ENCODE data around the gene WNT3. TPM values are rescaled to one million over a fixed set of nuclear protein-coding genes. Genes with fewer than 3 reads are reported as not detected.

The WNT3 gene
- total and polyA plus RNA-seq, 2 experiments from 2014 or later: 2.1 to 3.0 TPM

DNA sequence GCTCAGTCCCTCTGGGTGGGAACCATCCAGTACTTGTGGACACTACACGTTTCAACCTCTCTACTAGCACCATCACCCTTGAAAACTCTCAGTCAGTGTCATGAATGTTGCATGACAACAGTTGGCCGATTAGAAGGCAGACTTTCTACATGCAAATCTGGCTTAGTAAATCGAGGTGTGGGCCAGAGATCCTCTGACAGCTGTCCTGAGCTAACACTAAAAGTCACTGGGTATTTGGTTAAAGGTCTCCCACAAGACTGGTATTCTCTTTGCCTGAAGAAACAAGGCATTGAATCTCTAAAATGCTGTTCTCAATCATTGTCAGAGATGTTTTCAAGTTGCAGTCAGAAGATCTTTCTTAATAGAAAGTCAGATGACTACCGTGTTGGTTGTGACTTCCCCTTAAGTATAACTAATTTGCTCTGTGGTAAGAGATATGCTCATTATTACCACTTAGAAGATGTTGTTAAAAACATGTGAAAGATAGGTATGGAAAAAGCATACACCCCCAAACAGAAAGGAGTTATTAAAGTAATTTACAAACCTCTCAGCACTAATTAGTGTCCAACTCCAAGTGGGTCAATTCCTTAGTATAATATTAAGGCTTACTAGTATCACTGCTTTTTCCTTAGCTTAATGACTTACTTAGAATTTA, 62.3 kb downstream of the WNT3 start:
- no peak for DNase-seq
- no peak overlapping the region for H3K4me3 ChIP-seq
- no peak overlapping the region for H2AFZ ChIP-seq
- H3K79me2 ChIP-seq (ENCODE audit: insufficient read depth): no peaks in the 10 kb centered on the region
- peaks cover 27% of the 10 kb centered on the region for H3K4me1 ChIP-seq (ENCODE audit: insufficient read depth)
- H3F3A ChIP-seq (ENCODE audit: insufficient read depth): peaks cover 14% of the 10 kb centered on the region; the same call in 1 of the 2 replicates
- peaks cover 15% of the 10 kb centered on the region; the same call in 1 of the 2 replicates for H3K36me3 ChIP-seq (ENCODE audit: low read depth)
- 91 to 95% methylated on average over 4 of the region's 4 CpGs for WGBS, 2 experiments (ENCODE audit: low coverage in 1 of 2, low lambda C conversion rate in 2 of 2, missing lambda C conversion rate in 2 of 2)
- in situ Hi-C loops (cut with MboI): loop anchor here (5.0 kb wide), 1 partner anchor 51 kb away; no protein-coding TSS in a partner anchor
- no peaks in the 10 kb centered on the region for H3K9me2 ChIP-seq (ENCODE audit: insufficient read depth)
- no peak overlapping the region for H3K4me2 ChIP-seq (ENCODE audit: unreplicated experiment)
- no peak for TF ChIP-seq EZH2phosphoT487 (IDR thresholded peaks at IDR 0.05; ENCODE audit: insufficient read depth, low read depth)
- TF ChIP-seq EZH2 (IDR thresholded peaks at IDR 0.05; ENCODE audit: insufficient read depth, poor library complexity, severe bottlenecking): no peak
- H3K9me3 ChIP-seq (ENCODE audit: low read depth): no peaks in the 10 kb centered on the region
- no peaks in the 10 kb centered on the region for H3K27me3 ChIP-seq (replicated peaks; ENCODE audit: insufficient read depth)
- no peak overlapping the region for H3K27ac ChIP-seq
- H4K20me1 ChIP-seq (ENCODE audit: insufficient read depth): no peaks in the 10 kb centered on the region
- H3K9ac ChIP-seq: no peak overlapping the region

DNA sequence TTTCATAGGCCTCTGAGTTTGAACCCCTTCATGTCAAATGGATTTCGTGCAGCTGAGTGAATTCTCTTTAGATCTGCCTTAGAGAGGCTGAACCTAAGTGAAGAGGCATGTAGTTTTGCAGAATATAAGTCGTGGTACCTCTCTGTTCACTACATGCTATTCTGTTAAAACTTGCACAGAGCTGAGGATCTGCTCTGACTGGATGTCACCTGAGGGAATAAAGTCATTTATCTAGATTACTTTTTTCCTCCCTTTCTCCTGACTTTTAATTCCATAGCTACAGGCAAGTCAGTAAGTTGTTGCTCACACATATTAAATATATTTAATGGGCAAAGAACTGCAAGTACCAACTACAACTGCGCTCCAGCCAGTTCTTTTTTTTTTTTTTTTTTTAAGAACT, 64.7 kb downstream of the WNT3 start:
- Histone ChIP-seq H3K4me2 (ENCODE audit: unreplicated experiment) (no peak overlapping the region), H3K79me2 (ENCODE audit: insufficient read depth) (no peaks in the 10 kb centered on the region), H3K4me1 (ENCODE audit: insufficient read depth) (peaks cover 25% of the 10 kb centered on the region), H3K9me2 (ENCODE audit: insufficient read depth) (no peaks in the 10 kb centered on the region), H3K36me3 (ENCODE audit: low read depth) (peaks cover 15% of the 10 kb centered on the region; the same call in 1 of the 2 replicates), H3K9me3 (ENCODE audit: low read depth) (no peaks in the 10 kb centered on the region), H4K20me1 (ENCODE audit: insufficient read depth) (no peaks in the 10 kb centered on the region), H3K27ac (no peak overlapping the region), H3F3A (ENCODE audit: insufficient read depth) (peaks cover 14% of the 10 kb centered on the region; the same call in 1 of the 2 replicates), H3K27me3 (replicated peaks; ENCODE audit: insufficient read depth) (no peaks in the 10 kb centered on the region), H2AFZ (no peak overlapping the region), H3K9ac (no peak overlapping the region), H3K4me3 (no peak overlapping the region)
- WGBS, 2 experiments (ENCODE audit: low coverage in 1 of 2, low lambda C conversion rate in 2 of 2, missing lambda C conversion rate in 2 of 2): 82 to 86% methylated on average over 3 of the region's 3 CpGs
- no peak for TF ChIP-seq EZH2 (IDR thresholded peaks at IDR 0.05; ENCODE audit: insufficient read depth, poor library complexity, severe bottlenecking)
- no peak for TF ChIP-seq EZH2phosphoT487 (IDR thresholded peaks at IDR 0.05; ENCODE audit: insufficient read depth, low read depth)
- no peak for DNase-seq
- in situ Hi-C loops (cut with MboI): no loop called here

DNA sequence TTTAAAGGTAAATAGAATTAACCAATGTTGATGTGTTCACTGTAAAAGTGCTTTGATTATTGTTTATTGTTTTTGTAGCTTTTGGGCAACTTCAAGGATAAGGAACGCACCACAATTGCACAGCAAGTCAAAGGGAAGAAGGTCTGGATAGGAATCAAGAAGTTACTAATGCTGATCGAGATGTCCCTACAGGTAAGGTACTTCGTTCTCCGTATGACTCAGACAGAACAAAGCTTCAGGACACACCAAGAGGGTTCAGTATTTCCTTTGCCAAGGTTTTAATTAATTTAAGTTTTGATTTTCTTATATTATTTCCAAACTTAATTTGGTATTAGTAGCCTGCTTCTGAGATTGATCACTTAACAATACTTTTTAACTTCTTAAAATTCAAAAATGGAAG, 67.1 kb downstream of the WNT3 start:
- Histone ChIP-seq H3K9me3 (ENCODE audit: low read depth) (no peaks in the 10 kb centered on the region), H3K9me2 (ENCODE audit: insufficient read depth) (no peaks in the 10 kb centered on the region), H4K20me1 (ENCODE audit: insufficient read depth) (no peaks in the 10 kb centered on the region), H3K4me3 (no peak overlapping the region), H3K9ac (no peak overlapping the region), H2AFZ (no peak overlapping the region), H3K36me3 (ENCODE audit: low read depth) (peaks cover 13% of the 10 kb centered on the region; the same call in 1 of the 2 replicates), H3K27ac (no peak overlapping the region), H3F3A (ENCODE audit: insufficient read depth) (no peaks in the 10 kb centered on the region), H3K4me2 (ENCODE audit: unreplicated experiment) (no peak overlapping the region), H3K4me1 (ENCODE audit: insufficient read depth) (0 out of 2 replicates have a peak, but pooled peaks cover 1% of the 10 kb centered on the region), H3K79me2 (ENCODE audit: insufficient read depth) (no peaks in the 10 kb centered on the region), H3K27me3 (replicated peaks; ENCODE audit: insufficient read depth) (no peaks in the 10 kb centered on the region)
- TF ChIP-seq EZH2 (IDR thresholded peaks at IDR 0.05; ENCODE audit: insufficient read depth, poor library complexity, severe bottlenecking): no peak
- no peak for TF ChIP-seq EZH2phosphoT487 (IDR thresholded peaks at IDR 0.05; ENCODE audit: insufficient read depth, low read depth)
- no peak for DNase-seq
- WGBS, 2 experiments (ENCODE audit: low coverage in 1 of 2, low lambda C conversion rate in 2 of 2, missing lambda C conversion rate in 2 of 2): 98% methylated on average over 4 of the region's 4 CpGs
- in situ Hi-C loops (cut with MboI): no loop called here

DNA sequence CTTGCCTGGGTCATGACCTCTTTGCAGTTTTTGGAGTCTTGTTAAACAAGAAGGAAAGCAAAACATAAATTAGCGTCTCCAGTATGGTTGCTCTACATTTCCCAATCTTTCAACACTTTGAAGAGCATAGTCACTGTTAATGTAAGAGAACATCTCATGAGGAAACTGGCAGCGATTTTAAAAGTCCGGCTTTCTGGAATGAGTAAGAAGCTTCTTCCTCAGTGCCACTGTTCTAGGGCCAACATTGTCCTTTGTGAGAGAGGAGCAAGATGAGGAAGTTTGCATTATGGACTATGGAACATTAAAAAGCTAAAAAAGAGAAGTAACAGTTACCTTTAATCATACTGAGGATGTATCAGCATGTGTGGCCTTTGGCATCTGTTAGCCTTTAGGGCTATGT, 73.1 kb downstream of the WNT3 start:
- 97 to 98% methylated on average over 3 of the region's 3 CpGs for WGBS, 2 experiments (ENCODE audit: low coverage in 1 of 2, low lambda C conversion rate in 2 of 2, missing lambda C conversion rate in 2 of 2)
- H3K27ac ChIP-seq: no peak overlapping the region
- peaks cover 30% of the 10 kb centered on the region for H3F3A ChIP-seq (ENCODE audit: insufficient read depth)
- H3K9ac ChIP-seq: no peak overlapping the region
- no peak for DNase-seq
- H3K4me1 ChIP-seq (ENCODE audit: insufficient read depth): peaks cover 30% of the 10 kb centered on the region
- in situ Hi-C loops (cut with MboI): no loop called here
- H3K36me3 ChIP-seq (ENCODE audit: low read depth): no peaks in the 10 kb centered on the region
- no peak for TF ChIP-seq EZH2 (IDR thresholded peaks at IDR 0.05; ENCODE audit: insufficient read depth, poor library complexity, severe bottlenecking)
- TF ChIP-seq EZH2phosphoT487 (IDR thresholded peaks at IDR 0.05; ENCODE audit: insufficient read depth, low read depth): no peak
- no peaks in the 10 kb centered on the region for H4K20me1 ChIP-seq (ENCODE audit: insufficient read depth)
- no peaks in the 10 kb centered on the region for H3K79me2 ChIP-seq (ENCODE audit: insufficient read depth)
- no peaks in the 10 kb centered on the region for H3K27me3 ChIP-seq (replicated peaks; ENCODE audit: insufficient read depth)
- no peaks in the 10 kb centered on the region for H3K9me3 ChIP-seq (ENCODE audit: low read depth)
- no peaks in the 10 kb centered on the region for H3K9me2 ChIP-seq (ENCODE audit: insufficient read depth)
- H2AFZ ChIP-seq: no peak overlapping the region
- H3K4me2 ChIP-seq (ENCODE audit: unreplicated experiment): no peak overlapping the region
- no peak overlapping the region for H3K4me3 ChIP-seq
